Measurements from ENCODE around the gene UVSSA.

Gene UVSSA

DNA sequence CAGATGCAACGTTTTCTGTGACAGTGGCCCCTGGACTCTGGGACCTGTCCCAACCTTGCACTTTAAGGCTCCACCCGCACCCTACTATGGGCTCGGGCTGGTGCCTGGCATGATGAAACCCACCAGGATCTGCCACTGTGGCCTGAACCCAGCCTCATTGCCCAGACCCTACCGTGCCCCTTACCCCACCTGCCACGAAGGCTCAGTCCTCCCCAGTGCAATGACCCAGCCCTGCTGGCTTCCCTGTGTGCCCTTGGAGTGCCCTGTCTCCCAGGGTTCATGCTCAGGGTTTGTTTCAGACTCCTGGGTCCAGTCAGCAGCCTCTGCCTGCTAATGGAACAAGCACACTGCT lies 3.1 kb downstream of the UVSSA start:
- no peak for DNase-seq

GRCh38 chr4:1351854-1352566 lies 5.0 kb downstream of the UVSSA start:
- DNase-seq = peak; percentile 60

GRCh38 chr4:1352567-1352900 lies 5.5 kb downstream of the UVSSA start:
- no peak for DNase-seq

DNA sequence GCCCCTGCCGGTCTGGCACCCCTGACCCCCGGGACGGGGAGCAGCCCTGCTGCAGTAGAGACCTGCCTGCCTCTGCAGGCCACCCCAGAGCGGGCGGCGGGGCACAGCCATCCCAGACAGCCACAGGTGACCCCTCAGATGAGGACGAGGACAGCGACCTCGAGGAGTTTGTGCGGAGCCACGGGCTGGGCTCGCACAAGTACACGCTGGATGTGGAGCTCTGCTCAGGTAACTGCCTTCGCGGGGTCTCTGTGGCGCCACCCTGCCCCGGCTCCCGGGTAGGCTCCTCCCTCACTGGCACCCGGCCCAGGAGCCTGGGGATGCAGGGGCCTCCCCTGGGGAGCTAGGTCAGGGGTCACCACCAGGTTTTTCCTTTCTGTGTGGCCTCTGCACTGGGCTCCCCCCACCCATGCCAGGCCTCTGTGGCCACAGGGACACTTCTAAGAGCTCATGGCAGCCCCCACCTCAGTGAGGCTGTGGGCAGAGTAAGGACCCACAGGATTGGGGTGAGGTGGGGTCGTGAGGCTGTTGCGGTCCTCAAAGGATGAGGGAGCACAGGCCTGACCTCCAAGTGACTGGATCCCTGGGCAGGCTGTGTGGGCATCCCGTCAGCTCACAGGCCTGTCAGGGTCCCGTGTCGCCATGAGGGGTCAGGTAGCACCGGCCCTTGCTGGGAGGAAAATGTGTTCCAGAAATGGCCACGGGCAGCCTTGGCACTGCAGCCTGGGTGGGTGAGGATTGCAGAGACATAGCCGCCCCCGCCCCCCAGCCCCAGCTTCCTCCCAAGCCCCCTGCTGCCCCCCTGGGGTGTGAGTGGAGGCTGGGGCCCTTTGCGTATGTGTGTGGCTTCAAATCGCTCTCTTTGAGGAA lies 6.4 kb downstream of the UVSSA start:
- no peak for DNase-seq

- no peak for DNase-seq
Observed at GRCh38 chr4:1354136-1354982, 7.4 kb downstream of the UVSSA start.

GRCh38 chr4:1354983-1355275 lies 7.9 kb downstream of the UVSSA start:
- DNase-seq = no peak

- DNase-seq = no peak
Observed at GRCh38 chr4:1355378-1355777, 8.4 kb downstream of the UVSSA start.

GRCh38 chr4:1356181-1356998 lies 9.4 kb downstream of the UVSSA start:
- peak; percentile 43 for DNase-seq

DNA sequence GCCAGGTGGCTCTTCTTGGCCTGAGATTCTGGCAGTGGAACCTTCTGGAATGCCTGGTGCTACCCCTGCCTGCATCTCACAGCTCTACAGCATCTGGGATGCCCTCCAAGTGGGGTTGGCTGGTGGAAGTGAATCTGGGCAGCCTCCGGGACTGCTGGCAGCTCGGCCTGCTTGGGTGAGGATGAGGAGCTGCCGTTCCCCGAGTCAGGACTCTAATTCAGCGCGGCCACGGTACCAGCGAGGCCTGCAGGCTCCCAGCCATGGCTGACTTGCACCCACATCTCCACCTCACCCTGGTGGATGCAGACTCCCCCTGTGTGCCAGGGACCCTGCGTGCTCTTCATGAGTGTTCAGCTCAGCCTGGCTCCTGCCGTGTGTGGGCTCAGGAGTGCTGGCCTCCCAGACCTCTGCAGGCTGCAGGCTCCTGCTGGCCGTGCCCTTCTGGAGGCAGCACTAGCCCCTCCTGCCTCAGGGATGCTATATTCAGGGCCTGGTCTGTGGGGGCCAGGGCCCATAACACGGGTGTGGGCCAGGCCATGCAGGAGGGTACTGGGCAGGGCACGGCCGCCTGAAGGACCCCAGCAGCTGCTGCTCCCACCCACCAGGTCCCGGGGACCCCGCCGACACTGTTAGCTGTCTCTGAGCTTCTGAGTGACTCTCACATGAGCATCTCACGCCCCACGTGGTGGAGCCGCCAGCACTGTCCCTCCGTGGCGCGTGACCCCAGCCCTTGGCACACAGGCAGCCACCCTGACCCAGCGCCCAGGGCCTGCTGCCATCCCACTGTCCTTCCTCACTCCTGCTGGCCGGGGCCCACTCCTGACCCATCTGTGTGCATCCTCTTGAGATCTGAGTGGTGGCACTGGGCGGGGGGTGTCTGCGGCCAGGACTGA lies 10.6 kb downstream of the UVSSA start:
- DNase-seq = no peak

DNA sequence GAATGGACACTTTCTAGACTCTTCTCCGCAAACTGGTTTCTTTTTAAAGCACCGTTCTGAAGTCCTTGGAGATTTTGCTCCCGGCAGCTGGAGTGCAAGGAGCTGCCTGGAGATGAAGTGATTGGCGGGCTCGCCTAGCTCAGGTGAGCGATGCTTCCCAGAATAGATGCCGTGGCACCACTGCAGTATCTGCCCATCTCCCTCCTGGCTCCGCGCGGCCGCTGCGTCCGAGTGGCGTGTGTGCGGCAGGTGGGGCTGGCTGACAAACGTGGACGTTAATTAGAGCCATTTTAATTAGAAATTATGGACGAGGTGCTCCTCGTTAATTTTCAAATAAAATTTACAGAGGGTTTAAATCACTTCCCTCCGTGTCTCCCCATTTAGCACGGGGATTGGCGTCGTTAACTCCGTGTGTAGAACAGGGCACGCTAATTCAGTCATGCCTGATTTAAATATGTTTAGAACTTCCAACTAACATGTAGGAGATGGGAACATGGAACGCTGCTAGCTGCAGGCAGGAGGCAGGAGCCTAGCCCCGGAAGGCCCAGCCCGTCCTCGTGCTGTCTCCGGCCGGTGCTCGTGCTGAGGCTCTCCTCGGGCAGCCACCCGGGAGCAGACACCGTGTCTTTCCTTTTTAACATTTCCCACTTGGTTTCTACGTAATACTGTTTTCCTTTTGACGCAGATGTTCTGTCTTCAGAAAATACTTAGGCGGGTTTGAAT lies 11.6 kb downstream of the UVSSA start:
- DNase-seq = no peak

GRCh38 chr4:1359144-1359501 lies 12.1 kb downstream of the UVSSA start:
- no peak for DNase-seq

DNA sequence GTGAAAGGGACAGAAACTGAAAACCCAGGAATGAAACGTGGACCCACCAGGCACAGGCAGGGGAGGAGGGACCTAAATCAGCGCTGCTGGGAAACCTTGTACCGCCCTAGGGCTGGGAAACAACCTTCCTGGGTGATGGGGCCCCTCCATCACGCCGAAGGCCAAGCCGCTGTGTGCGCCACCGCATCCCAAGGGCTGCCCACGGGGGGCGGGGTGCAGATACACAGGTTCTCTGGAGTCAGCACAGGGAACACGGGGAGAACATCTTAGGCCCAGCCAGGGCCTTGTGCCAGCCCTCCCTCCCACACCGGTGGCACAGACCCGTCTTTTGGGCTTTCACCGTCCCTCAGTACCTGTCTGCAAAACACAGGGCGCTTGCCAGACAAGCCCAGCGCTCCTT lies 13.0 kb downstream of the UVSSA start:
- no peak for DNase-seq

- no peak for DNase-seq
Observed at GRCh38 chr4:1360423-1361283, 13.6 kb downstream of the UVSSA start.

- no peak for DNase-seq
Observed at GRCh38 chr4:1361431-1361830, 14.4 kb downstream of the UVSSA start.

DNA sequence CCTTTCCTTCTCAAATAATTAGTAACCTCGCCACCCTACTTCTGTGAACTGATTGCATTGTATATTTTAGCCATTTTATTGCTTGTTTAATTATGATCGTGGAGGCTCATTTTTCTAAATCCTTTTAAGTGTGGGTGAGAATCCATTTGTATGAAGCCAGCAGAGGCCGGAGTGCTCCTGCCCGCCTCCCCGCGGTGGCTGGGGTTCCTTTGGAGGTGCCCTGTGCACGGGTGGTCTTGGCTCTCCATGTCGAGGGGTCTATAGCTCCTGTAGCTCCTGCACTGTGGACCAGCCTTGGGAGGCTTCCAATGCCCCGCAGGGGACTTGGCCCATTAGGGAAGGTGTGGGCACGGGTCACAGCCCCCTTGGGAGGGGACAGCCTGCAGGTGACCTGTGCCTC lies 15.0 kb downstream of the UVSSA start:
- no peak for DNase-seq

DNA sequence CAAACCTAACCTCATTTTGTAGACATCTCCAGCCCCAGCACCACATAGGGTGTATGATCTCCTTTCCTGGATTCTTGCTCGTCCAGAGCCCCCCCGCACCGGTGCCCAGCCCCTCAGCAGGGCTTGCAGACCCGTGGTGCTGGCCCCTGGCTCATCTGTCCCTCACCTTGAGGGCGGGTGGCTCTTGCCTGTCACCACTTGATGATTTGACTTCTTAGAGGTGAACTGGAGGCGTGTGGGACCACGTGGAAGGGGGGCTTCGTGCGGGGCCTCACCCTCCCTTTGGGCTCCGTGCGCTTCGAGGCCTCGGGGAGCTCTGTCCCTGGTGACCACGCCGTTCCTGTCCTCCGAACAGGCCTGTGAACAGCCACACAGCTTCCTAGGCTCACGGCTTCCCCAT lies 15.5 kb downstream of the UVSSA start:
- no peak for DNase-seq

- no peak for DNase-seq
Observed at GRCh38 chr4:1363513-1363912, 16.5 kb downstream of the UVSSA start.

DNA sequence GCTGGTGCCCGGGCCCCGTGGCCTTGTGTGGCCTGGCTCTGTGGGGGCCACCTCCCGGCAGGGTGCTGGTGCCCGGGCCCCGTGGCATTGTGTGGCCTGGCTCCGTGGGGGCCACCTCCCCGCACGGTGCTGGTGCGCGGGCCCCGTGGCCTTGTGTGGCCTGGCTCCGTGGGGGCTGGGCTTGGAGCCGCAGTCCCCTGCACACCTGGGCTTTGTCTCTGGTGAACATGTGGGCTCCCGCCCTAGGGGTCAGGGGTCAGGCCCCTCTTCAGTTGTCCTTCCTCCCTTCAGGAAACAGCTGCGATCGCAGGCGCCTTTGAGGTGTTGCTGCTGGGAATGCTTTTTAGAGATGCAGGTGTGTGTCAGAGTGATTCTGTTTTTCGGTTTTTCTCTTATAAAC lies 17.2 kb downstream of the UVSSA start:
- DNase-seq = no peak

- no peak for DNase-seq
Observed at GRCh38 chr4:1364748-1365147, 17.7 kb downstream of the UVSSA start.

Data from NCI-H146 (cell line).